Epithelial cell of prostate (primary cell): ENCODE measurements around the gene RGS7.
A peak's percentile ranks its signal among the peaks of the same experiment; 100 is the strongest.
"Not testable (repeated sequence)": the region's sequence is repeated elsewhere in the genome, so short reads cannot be mapped to it uniquely, and the experiment has no call there.

Source experiments
- DNase-seq: peaks from one replicate; pipeline ENCODE4 v3.0.0-alpha.2; 2011; ENCODE audit warnings: low read depth, low spot score
- H3K27ac ChIP-seq: fragments of 450-650 bp; 2 replicates; pipeline ENCODE4 v1.5.1; 2017; ENCODE audit warnings: mild to moderate bottlenecking

Gene RGS7

GRCh38 chr1:241332987-241333386 is 24.0 kb downstream of the RGS7 start:
- DNase-seq, result no peak

DNA sequence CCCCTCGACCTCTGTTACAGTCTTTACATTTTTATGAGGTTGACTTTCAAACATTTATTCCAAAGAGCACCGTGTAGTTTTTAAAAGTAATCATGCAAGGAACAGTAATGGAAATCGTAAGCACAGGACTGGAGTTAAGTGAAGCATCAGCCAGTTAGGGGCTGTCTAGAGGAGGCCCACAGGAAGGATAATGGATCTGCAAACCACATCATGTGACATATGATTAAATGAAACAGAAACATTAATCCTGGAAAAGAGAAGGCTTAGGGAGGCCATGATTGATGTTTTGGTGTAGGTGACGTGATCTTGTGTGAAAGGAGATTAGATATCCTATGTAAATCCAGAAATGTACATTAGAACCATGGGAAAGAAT is 25.0 kb downstream of the RGS7 start:
- DNase-seq, result no peak
- H3K27ac ChIP-seq, result no peak overlapping the region

More at GRCh38 chr1:241332987-241333386, 24.0 kb downstream of the RGS7 start:
- no peak overlapping the region for H3K27ac ChIP-seq

GRCh38 chr1:241331328-241332036 is 25.5 kb downstream of the RGS7 start:
- H3K27ac ChIP-seq, result no peak overlapping the region
- DNase-seq, result no peak

- no peak for DNase-seq
- no peak overlapping the region for H3K27ac ChIP-seq
Measured at GRCh38 chr1:241330619-241331327, 26.2 kb downstream of the RGS7 start.

DNA sequence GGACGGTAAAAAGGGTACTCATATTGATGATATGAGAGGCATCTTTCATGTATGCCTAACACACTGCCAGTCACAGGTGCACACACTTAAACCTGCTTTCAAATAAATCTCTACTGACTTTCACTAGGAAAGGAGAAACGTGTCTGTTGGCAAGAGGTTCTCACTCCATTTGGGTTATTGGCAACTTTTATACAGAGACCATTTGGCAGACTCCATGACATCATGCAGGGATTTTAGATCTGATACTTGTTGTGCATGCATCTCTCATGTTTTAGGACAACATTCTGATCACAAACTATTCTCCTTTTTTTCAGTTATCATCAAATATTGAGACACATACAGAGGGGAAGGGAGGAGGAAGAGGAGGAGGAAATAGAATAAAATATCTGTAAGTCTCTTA is 31.5 kb downstream of the RGS7 start:
- no peak for DNase-seq
- no peak overlapping the region for H3K27ac ChIP-seq

DNA sequence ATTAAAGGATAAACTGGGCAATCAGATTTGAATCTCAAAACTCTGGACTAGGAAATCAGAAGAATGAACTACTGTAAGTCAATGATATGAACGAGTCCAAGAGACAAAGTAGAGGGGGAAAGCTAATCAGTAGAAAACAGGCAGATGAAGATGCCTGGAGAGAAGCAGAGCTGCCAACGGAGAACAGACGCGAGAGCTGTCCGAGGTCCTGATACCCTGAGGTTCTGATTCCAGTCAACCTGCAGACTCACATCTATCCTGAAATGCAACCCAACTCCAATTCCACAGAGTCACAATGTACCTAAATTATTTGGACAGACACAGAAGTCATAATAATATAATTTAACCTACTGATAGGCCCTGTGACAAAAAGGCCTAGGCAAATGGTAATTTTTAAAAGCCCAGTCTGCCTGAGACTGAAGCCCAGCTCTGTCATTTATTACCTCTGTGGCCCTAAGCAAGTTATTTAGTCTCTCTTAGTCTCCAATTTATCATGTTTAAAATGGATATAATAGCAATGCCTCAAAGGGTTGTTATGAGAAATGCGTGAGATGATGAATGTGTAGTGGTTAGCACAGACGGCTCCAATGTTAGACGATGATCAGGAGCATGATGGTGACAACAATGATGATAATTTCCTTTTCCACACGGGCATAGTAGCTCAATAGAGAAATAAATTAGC is 33.4 kb downstream of the RGS7 start:
- no peak for DNase-seq
- H3K27ac ChIP-seq, result no peak overlapping the region

DNA sequence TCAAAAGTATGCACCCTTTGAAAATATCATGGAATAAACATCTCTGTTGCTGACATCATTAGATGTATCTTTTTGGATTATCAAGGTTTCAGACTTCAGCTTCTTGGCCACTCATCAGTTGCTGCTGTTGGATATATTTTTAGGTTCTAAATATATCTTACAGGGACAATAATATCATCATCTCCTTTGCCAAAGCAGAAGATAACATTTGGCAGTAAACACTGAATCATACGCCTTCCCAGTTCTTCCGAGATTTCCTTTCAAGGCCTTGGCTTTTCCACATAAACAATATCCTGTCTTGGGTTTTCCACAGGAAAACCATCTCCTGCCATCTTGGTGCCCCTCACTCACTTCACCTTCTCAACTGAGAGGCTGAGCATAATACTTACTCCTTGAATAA is 39.3 kb downstream of the RGS7 start:
- no peak for DNase-seq
- no peak overlapping the region for H3K27ac ChIP-seq

- no peak for DNase-seq
- H3K27ac ChIP-seq, result no peak overlapping the region
Measured at GRCh38 chr1:241316372-241316771, 40.6 kb downstream of the RGS7 start.

- DNase-seq, result no peak
- H3K27ac ChIP-seq, result no peak overlapping the region
Measured at GRCh38 chr1:241311056-241311746, 45.8 kb downstream of the RGS7 start.

DNA sequence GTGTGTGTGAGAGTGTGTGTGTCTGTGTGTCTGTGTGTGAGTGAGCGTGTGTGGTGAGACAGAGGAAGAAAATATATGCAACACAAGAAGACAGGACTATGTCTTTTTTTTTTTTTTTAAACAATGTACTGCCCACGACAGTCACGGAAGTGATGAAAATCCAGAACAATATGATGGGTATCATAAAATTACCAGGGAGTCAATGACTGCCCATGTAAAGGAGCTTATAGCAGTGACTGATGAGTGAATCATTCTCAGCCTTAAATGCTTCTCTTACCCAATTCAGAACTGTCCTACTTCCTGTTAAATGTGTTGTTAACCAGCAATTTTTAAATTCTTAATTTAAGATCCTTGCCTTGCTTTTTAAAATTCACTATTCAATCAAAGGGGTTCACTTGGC is 46.6 kb downstream of the RGS7 start:
- peak; percentile 10 for DNase-seq
- no peak overlapping the region for H3K27ac ChIP-seq

- no peak for DNase-seq
- no peak overlapping the region for H3K27ac ChIP-seq
Measured at GRCh38 chr1:241309651-241310050, 47.4 kb downstream of the RGS7 start.

DNA sequence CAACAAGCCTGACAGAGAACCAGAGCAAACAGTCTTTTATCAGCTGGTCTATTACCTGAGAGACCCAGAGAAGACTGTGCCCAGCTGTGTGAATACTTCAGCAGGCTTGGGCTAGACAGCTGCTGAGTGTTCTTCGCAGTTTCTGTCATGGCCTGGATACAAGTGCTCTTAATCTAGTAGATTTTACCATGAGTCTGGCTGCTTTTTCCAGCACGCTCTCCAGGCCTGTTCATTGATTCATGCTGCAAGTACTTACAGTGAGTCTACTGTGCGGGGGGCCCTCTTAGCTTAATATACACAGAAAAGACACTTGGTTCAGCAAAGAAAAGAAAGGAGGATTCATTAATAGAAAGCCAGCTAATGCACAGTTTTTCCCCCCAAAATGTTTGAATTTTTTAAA is 48.5 kb downstream of the RGS7 start:
- no peak for DNase-seq
- H3K27ac ChIP-seq, result no peak overlapping the region

GRCh38 chr1:241308011-241308410 is 49.0 kb downstream of the RGS7 start:
- no peak for DNase-seq
- no peak overlapping the region for H3K27ac ChIP-seq

GRCh38 chr1:241306125-241306790 is 50.7 kb downstream of the RGS7 start:
- no peak for DNase-seq
- H3K27ac ChIP-seq, result no peak overlapping the region

DNA sequence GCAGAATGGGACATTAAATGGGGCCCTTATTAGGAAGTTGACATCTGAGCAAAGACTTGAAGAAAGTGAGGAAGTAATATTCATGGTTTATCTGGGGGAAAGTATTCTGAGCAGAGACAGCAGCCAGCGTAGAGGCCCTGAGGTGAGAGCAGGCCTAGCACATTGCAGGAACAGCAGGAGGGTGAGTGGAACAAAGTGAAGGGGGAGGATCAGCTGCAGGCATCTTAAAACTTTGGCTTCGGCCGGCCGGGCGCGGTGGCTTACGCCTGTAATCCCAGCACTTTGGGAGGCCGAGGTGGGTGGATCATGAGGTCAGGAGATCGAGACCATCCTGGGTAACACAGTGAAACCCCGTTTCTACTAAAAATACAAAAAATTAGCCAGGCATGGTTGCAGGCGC is 55.0 kb downstream of the RGS7 start:
- H3K27ac ChIP-seq, DNase-seq: not testable (repeated sequence)

- DNase-seq, result no peak
- no peak overlapping the region for H3K27ac ChIP-seq
Measured at GRCh38 chr1:241299347-241299746, 57.7 kb downstream of the RGS7 start.

DNA sequence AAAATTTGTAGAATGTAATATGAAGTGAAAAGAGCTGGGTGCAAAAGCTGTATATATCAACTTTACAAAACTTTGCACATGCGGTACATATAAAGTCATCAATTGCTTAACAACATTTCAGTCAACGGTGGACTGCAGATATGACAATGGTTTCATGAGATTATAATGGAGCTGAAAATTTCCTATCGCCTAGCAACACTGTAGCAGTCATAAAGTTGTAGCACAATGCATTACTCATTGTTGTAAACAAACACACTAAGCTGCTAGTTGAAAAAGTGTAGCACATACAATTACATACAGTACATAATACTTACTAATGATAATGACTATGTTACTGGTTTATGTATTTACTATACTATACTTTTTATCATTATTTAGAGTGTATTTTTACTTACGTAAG is 64.0 kb downstream of the RGS7 start:
- H3K27ac ChIP-seq, result no peak overlapping the region
- DNase-seq, result no peak

- DNase-seq, result not testable (repeated sequence)
Measured at GRCh38 chr1:241291548-241291947, 65.5 kb downstream of the RGS7 start.

DNA sequence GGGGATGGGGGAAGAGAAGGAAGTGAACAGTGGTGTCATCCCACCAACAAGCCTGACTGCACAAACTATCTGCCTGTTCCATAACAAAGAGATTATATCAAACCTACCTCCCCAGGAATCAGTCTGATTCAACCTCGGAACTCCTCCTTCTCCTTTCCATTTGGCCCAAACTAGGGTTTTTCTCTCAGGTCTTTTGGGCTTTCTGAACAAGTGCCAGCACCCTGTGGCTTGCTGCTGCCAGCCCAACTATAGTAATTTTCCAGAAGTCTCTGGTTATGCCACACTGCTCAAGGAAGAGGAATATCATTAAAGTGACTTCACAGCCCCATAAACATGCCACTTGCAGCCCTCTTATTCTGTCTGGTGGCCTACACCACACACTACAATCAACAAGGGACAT is 70.5 kb downstream of the RGS7 start:
- no peak overlapping the region for H3K27ac ChIP-seq
- DNase-seq, result no peak

More at GRCh38 chr1:241291548-241291947, 65.5 kb downstream of the RGS7 start:
- H3K27ac ChIP-seq, result not testable (repeated sequence)

GRCh38 chr1:241276391-241276790 is 80.6 kb downstream of the RGS7 start:
- H3K27ac ChIP-seq, result no peak overlapping the region
- DNase-seq, result no peak
